HG02970 (cell line): Measurements from ENCODE around the gene SLC1A2.

Experiments used
- ATAC-seq: cut with Tn5 transposase; IDR thresholded peaks from one replicate; pipeline ENCODE4 v1.9.1; 2021; ENCODE audit warnings: mild to moderate bottlenecking, moderate library complexity, moderate number of reproducible peaks; ENCODE audit not compliant: unreplicated experiment, low FRiP score

SLC1A2 gene

GRCh38 chr11:35414776-35415175 is 4.6 kb downstream of the SLC1A2 start:
- no peak for ATAC-seq

- ATAC-seq: no peak
Observed at GRCh38 chr11:35414311-35414710, 5.0 kb downstream of the SLC1A2 start.

GRCh38 chr11:35413598-35413997 is 5.8 kb downstream of the SLC1A2 start:
- ATAC-seq: no peak

GRCh38 chr11:35412285-35412684 is 7.1 kb downstream of the SLC1A2 start:
- ATAC-seq: no peak

GRCh38 chr11:35407041-35407440 is 12.3 kb downstream of the SLC1A2 start:
- ATAC-seq: no peak

GRCh38 chr11:35404388-35404775 is 15.0 kb downstream of the SLC1A2 start:
- ATAC-seq: no peak

- ATAC-seq: no peak
Observed at GRCh38 chr11:35403765-35404387, 15.5 kb downstream of the SLC1A2 start.

GRCh38 chr11:35402751-35403660 is 16.4 kb downstream of the SLC1A2 start:
- no peak for ATAC-seq

GRCh38 chr11:35398881-35399280 is 20.5 kb downstream of the SLC1A2 start:
- ATAC-seq: no peak

GRCh38 chr11:35394941-35395340 is 24.4 kb downstream of the SLC1A2 start:
- ATAC-seq: no peak

- ATAC-seq: no peak
Observed at GRCh38 chr11:35393098-35393497, 26.3 kb downstream of the SLC1A2 start.

- no peak for ATAC-seq
Observed at GRCh38 chr11:35391922-35392688, 27.3 kb downstream of the SLC1A2 start.

GRCh38 chr11:35390737-35391682 is 28.3 kb downstream of the SLC1A2 start:
- ATAC-seq: no peak

GRCh38 chr11:35389897-35390465 is 29.4 kb downstream of the SLC1A2 start:
- ATAC-seq: no peak

GRCh38 chr11:35389112-35389511 is 30.2 kb downstream of the SLC1A2 start:
- no peak for ATAC-seq

- no peak for ATAC-seq
Observed at GRCh38 chr11:35388061-35388460, 31.3 kb downstream of the SLC1A2 start.

- ATAC-seq: no peak
Observed at GRCh38 chr11:35387111-35387982, 32.0 kb downstream of the SLC1A2 start.

- no peak for ATAC-seq
Observed at GRCh38 chr11:35383953-35384352, 35.4 kb downstream of the SLC1A2 start.
